HUDEP-2 (cell line): ENCODE results near the gene TMEM89.

ENCODE experiments used
- DNase-seq, 76 experiments: peaks; one replicate each; lab custom pipeline; 2025; ENCODE audit not compliant: unreplicated experiment in 76 of 76; lab: John Stamatoyannopoulos, UW

Gene TMEM89

GRCh38 chr3:48593337-48593736, 28.2 kb downstream of the TMEM89 start:
- DNase-seq, result no peak

- DNase-seq, result no peak
Measured at GRCh38 chr3:48592519-48593087, 29.0 kb downstream of the TMEM89 start.

DNA sequence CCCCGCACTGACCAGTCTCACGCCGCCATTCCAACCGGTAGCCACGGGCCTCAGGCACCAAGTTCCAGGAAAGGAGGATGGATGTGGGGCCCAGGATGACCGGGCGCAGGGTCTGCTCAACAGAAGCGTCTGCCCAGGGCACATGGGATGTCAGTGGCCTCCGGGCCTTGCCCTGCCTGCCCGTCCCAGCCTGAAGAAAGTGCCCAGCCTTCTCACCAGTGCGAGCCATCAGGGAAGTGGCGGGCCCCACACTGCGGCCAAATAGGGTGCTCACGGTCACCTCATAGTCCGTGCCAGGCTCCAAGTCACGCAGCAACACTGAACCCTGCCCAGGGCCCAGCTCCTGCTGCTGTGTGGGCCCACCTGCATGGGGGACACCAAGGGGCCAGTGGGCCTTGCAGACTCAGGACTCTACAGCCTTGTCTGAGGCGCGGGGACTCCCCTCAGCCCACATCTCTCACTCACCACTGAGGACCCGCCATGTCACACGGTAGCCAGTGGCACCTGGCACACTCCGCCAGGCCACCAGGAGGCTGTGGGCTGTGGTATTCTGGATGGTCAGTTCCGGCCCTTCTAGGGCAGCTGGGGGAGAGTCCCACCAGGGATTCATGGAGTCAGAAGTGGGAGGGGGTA, 29.6 kb downstream of the TMEM89 start:
- no peak for DNase-seq

- no peak for DNase-seq
Measured at GRCh38 chr3:48591436-48591835, 30.1 kb downstream of the TMEM89 start.

- DNase-seq, result no peak
Measured at GRCh38 chr3:48588230-48588629, 33.3 kb downstream of the TMEM89 start.

GRCh38 chr3:48587686-48588085, 33.9 kb downstream of the TMEM89 start:
- DNase-seq, result no peak

DNA sequence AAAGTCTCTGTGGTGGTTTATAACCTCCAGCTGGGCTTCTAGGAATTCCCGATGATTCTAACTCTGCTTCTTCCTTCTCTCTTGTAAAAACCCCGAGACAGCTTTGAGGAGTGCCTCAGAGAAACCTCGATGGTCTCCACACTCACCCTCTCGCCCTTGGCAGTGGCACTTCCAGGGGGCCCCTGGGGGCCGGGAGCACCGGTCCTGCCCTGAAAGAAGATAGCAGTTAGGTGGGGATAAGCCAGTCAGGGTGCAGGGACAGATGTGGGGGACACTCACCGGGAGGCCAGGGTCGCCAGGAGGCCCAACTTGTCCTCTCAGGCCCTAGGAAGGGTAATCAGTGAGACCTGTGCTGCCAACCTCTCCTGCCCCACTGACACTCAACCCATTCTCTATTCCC, 36.2 kb downstream of the TMEM89 start:
- DNase-seq, result no peak

DNA sequence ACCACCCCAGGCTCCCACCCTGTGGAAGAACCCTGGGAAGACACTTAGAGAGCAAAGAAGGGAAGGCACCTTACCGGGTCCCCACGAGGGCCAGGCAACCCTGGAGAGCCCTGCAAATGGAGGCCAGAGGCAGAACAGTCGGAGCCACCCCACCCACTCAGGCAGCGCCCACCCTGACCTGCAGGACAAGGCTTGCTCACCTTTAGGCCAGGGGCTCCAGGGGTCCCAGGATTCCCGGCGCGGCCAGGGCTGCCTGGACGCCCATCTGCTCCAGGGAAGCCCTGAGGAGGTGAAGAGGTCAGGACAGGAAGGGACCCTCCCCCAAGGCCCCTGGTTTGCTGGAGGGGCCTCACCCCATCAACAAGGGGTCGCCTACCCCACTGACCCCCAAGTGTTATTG, 36.7 kb downstream of the TMEM89 start:
- DNase-seq, result no peak

GRCh38 chr3:48581621-48582481, 39.7 kb downstream of the TMEM89 start:
- DNase-seq, result no peak

DNA sequence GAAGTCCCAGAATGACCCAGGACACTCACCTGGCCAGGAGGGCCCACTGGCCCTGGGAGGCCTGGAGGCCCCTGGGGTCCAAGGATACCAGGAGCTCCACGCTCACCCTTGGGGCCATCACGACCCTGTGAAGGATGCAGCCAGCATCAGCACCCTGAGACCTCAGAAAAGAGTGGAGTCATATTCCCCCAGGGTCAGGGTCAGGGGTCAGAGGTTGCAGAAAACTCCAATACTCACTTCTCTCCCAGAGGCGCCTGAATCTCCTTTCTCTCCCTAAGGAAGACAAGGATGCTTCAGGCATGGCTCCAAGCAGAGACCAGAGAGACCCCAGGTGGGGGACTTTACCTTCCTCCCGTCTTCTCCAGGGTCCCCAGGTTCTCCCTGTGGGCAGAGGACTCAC, 44.9 kb downstream of the TMEM89 start:
- DNase-seq, result no peak

DNA sequence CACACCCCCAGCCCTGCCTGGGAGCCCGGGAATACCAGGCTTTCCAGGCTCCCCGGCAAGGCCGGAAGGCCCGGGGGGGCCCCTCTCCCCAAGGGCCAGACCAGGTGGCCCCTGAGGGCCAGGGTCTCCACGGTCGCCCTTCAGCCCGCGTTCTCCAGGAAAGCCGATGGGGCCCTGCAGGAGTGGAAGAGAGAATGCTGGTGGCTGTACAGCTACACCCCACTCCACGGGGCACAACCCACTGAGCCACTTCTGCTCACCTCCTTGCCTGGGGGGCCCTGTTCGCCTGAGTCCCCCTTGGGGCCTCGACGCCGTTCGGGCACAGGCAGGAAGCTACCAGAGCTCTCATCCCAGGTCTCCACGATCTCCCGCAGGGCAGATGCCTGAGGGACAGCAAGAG, 46.2 kb downstream of the TMEM89 start:
- DNase-seq, result no peak

DNA sequence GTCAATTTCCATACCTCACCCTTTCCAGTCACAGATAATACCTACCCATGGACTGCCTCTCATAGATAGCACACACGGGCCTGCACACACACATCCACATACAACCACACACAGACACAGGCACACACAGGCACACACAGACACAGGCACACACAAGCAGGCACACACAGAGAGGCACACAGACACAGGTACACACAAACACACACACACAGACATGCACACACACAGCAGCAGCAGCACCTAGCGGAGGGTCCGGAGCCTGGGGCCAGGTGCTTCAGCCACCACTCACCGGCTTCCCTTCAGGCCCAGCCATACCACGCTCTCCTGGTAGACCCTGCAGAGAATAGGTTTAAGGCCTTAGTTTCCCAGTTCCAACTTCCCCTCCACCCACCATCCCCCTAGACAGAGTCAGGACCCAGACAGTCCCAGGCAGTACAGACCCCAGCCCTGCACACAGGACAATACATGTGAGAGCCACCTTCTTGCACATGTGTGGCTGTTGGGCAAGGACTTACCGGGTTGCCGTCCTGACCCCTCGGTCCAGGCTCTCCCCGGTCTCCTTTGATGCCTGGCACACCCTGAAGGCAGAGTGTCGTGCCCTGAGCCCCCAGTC, 47.5 kb downstream of the TMEM89 start:
- no peak for DNase-seq

DNA sequence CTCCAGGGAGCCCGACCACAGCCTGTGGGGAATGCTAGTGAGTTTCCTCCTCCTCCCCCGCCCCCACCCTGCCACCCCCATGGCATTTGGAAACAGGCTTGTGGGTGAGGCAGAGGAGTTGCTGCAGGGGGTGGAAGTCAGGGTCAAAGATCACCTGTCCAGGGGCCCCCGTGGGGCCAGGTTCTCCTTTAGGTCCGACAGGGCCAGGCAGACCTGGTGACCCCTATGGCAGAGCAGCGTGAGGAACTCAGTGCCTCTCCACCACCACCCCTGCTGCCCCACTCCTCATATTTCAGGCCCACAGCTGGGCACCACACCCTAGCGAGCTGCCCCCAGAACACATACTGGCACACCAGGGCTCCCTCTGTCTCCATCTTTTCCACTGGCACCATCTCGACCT, 49.1 kb downstream of the TMEM89 start:
- DNase-seq, result no peak

GRCh38 chr3:48571938-48572337, 49.6 kb downstream of the TMEM89 start:
- no peak for DNase-seq
